GM18505 (cell line): Measurements from ENCODE around the gene CDKL5.

Source experiments
- ATAC-seq: cut with Tn5 transposase; IDR thresholded peaks from one replicate; pipeline ENCODE4 v1.9.1; 2021; ENCODE audit not compliant: unreplicated experiment
- POLR2A ChIP-seq: IDR thresholded peaks from 4 replicates; pipeline ENCODE4 v1.6.1; 2011; ENCODE audit warnings: borderline replicate concordance; ENCODE audit not compliant: insufficient read depth, insufficient read length; ENCODE audit errors: extremely low read depth

CDKL5 gene

GRCh38 chrX:18613930-18614639, 188.7 kb downstream of the CDKL5 start:
- ATAC-seq: no peak
- TF ChIP-seq POLR2A: no peak

- no peak for TF ChIP-seq POLR2A
- no peak for ATAC-seq
Measured at GRCh38 chrX:18616688-18617406, 191.4 kb downstream of the CDKL5 start.

- TF ChIP-seq POLR2A: no peak
- no peak for ATAC-seq
Measured at GRCh38 chrX:18617407-18617750, 192.0 kb downstream of the CDKL5 start.

GRCh38 chrX:18619288-18619687, 193.9 kb downstream of the CDKL5 start:
- TF ChIP-seq POLR2A: no peak
- no peak for ATAC-seq

- no peak for TF ChIP-seq POLR2A
- no peak for ATAC-seq
Measured at GRCh38 chrX:18620349-18620748, 194.9 kb downstream of the CDKL5 start.

GRCh38 chrX:18624599-18624998, 199.2 kb downstream of the CDKL5 start:
- ATAC-seq: no peak
- no peak for TF ChIP-seq POLR2A

GRCh38 chrX:18630934-18631333, 205.5 kb downstream of the CDKL5 start:
- TF ChIP-seq POLR2A: no peak
- ATAC-seq: no peak

GRCh38 chrX:18638398-18638797, 213.0 kb downstream of the CDKL5 start:
- ATAC-seq: no peak
- no peak for TF ChIP-seq POLR2A

- no peak for TF ChIP-seq POLR2A
- ATAC-seq: no peak
Measured at GRCh38 chrX:18639280-18639679, 213.9 kb downstream of the CDKL5 start.

- no peak for TF ChIP-seq POLR2A
- no peak for ATAC-seq
Measured at GRCh38 chrX:18640686-18641085, 215.3 kb downstream of the CDKL5 start.

GRCh38 chrX:18643243-18643642, 217.8 kb downstream of the CDKL5 start:
- no peak for TF ChIP-seq POLR2A
- no peak for ATAC-seq

GRCh38 chrX:18643853-18644252, 218.4 kb downstream of the CDKL5 start:
- no peak for ATAC-seq
- TF ChIP-seq POLR2A: no peak

- no peak for TF ChIP-seq POLR2A
- no peak for ATAC-seq
Measured at GRCh38 chrX:18647621-18648020, 222.2 kb downstream of the CDKL5 start.

- no peak for ATAC-seq
- TF ChIP-seq POLR2A: no peak
Measured at GRCh38 chrX:18649498-18649951, 224.1 kb downstream of the CDKL5 start.

GRCh38 chrX:18650662-18651061, 225.3 kb downstream of the CDKL5 start:
- no peak for TF ChIP-seq POLR2A
- no peak for ATAC-seq

- no peak for TF ChIP-seq POLR2A
- no peak for ATAC-seq
Measured at GRCh38 chrX:18652636-18653035, 227.2 kb downstream of the CDKL5 start.
